HCT116 (cell line): ENCODE measurements around the gene SVEP1. TPM values are rescaled to one million over a fixed set of nuclear protein-coding genes. Genes with fewer than 3 reads are reported as not detected.

ENCODE experiments used
- ATAC-seq: fragments of 200-7000 bp; cut with Tn5 transposase; 2 replicates; pipeline ENCODE4 v1.9.1; 2020; ENCODE audit warnings: mild to moderate bottlenecking, moderate library complexity
- BruUV-seq: library from RNA; stranded (reverse); fragments of 400-500 nt; replicated peaks from 2 replicates; lab custom pipeline; 2021; lab: Mats Ljungman, UMichigan
- CTCF ChIA-PET: fragments of 300-600 bp; sonication (Branson Sonifier 250); formaldehyde crosslinking; loops from one replicate; lab custom pipeline; 2021; ENCODE audit warnings: antibody characterized with exemption; lab: Charles Lee
- POLR2A ChIA-PET: fragments of 300-600, 350-600 bp; sonication (Branson Sonifier 250); formaldehyde crosslinking; loops from one replicate; lab custom pipeline; 2021; ENCODE audit warnings: antibody characterized with exemption; lab: Charles Lee
- RAD21 ChIA-PET, 2 experiments: fragments of 300-600 bp; sonication (Branson Sonifier 250); formaldehyde crosslinking; loops; one replicate each; lab custom pipeline; 2023; ENCODE audit warnings: low total read pairs in 2 of 2; ENCODE audit not compliant: uncharacterized antibody in 2 of 2, unreplicated experiment in 2 of 2, low non-redundant PET in 1 of 2; lab: Charles Lee
- DNase-seq: peaks from one replicate; pipeline ENCODE4 v3.0.0-alpha.2; 2010; ENCODE audit warnings: low read depth, low spot score
- H2AFZ ChIP-seq: fragments of 200-600 bp; shearing (Covaris generic), sonication (generic); 2 replicates; pipeline ENCODE4 v1.6.1; 2017; ENCODE audit warnings: low read depth, mixed run types, mixed read lengths, antibody characterized with exemption, low read length; ENCODE audit not compliant: poor library complexity, severe bottlenecking
- H3K27ac ChIP-seq: 2 replicates; pipeline ENCODE4 v1.5.1; 2012; ENCODE audit warnings: low read depth, low read length
- H3K27me3 ChIP-seq: fragments of 200-600 bp; sonication (generic); 2 replicates; pipeline ENCODE4 v1.6.1; 2016; ENCODE audit warnings: mixed run types, low read length, mixed read lengths; ENCODE audit not compliant: insufficient read depth
- H3K36me3 ChIP-seq, 2 experiments: fragments of 200-500 bp in 1 of 2; fragments of 200-600 bp in 1 of 2; sonication (Bioruptor generic) in 1 of 2; sonication (generic) in 1 of 2; 2 replicates each; pipeline versions ENCODE4 v1.5.1 to v1.6.1; 2014 to 2016; ENCODE audit warnings: low read length in 2 of 2, inconsistent platforms in 1 of 2, mixed read lengths in 1 of 2, mixed run types in 1 of 2; ENCODE audit not compliant: insufficient read depth in 2 of 2, control insufficient read depth in 1 of 2
- H3K4me1 ChIP-seq, 2 experiments: fragments of 200-600 bp in 1 of 2; sonication (generic) in 1 of 2; 2 replicates each; pipeline versions ENCODE4 v1.5.1 to v1.6.1; 2012 to 2017; ENCODE audit warnings: low read length in 2 of 2, inconsistent platforms in 1 of 2, mild to moderate bottlenecking in 1 of 2, mixed read lengths in 1 of 2, mixed run types in 1 of 2, moderate library complexity in 1 of 2; ENCODE audit not compliant: insufficient read depth in 2 of 2, control insufficient read depth in 1 of 2
- H3K4me2 ChIP-seq: fragments of 200-600 bp; sonication (generic); 2 replicates; pipeline ENCODE4 v1.6.1; 2017; ENCODE audit warnings: mixed run types, low read length, mixed read lengths
- H3K4me3 ChIP-seq, 2 experiments: fragments of 200-600 bp in 1 of 2; sonication (generic) in 1 of 2; replicated peaks in 1 of 2; 2 replicates each; pipeline ENCODE4 v1.5.1; 2011 to 2016; ENCODE audit warnings: low read length in 2 of 2, control low read depth in 1 of 2, low read depth in 1 of 2, mild to moderate bottlenecking in 1 of 2, mixed read lengths in 1 of 2, mixed run types in 1 of 2
- H3K79me2 ChIP-seq: fragments of 200-600 bp; sonication (generic); 2 replicates; pipeline ENCODE4 v1.6.1; 2017; ENCODE audit warnings: mild to moderate bottlenecking, mixed run types, low read length, moderate library complexity, mixed read lengths; ENCODE audit not compliant: insufficient read depth
- H3K9ac ChIP-seq: fragments of 200-600 bp; sonication (generic); 2 replicates; pipeline ENCODE4 v1.6.1; 2016; ENCODE audit warnings: low read length, mixed read lengths
- H3K9me2 ChIP-seq: fragments of 200-600 bp; sonication (generic), shearing (Covaris generic); 2 replicates; pipeline ENCODE4 v1.6.1; 2017; ENCODE audit warnings: mixed run types, mild to moderate bottlenecking, moderate library complexity; ENCODE audit not compliant: insufficient read depth
- H3K9me3 ChIP-seq, 2 experiments: fragments of 200-500 bp in 1 of 2; fragments of 200-600 bp in 1 of 2; sonication (Bioruptor generic) in 1 of 2; sonication (generic) in 1 of 2; 2 replicates each; pipeline ENCODE4 v1.6.1; 2014 to 2017; ENCODE audit warnings: low read length in 2 of 2, mixed read lengths in 2 of 2, inconsistent platforms in 1 of 2, low read depth in 1 of 2, mild to moderate bottlenecking in 1 of 2, mixed run types in 1 of 2, moderate library complexity in 1 of 2; ENCODE audit not compliant: control insufficient read depth in 1 of 2, insufficient read depth in 1 of 2
- H4K20me1 ChIP-seq: fragments of 200-600 bp; sonication (generic), shearing (Covaris generic); 2 replicates; pipeline ENCODE4 v1.6.1; 2017; ENCODE audit warnings: mixed run types, mild to moderate bottlenecking, moderate library complexity; ENCODE audit not compliant: insufficient read depth
- ATF3 ChIP-seq: IDR thresholded peaks from 2 replicates; pipeline ENCODE4 v1.6.1; 2012
- CBX3 ChIP-seq: IDR thresholded peaks from 2 replicates; pipeline ENCODE4 v1.6.1; 2012; ENCODE audit warnings: low read depth
- CEBPB ChIP-seq: IDR thresholded peaks from 2 replicates; pipeline ENCODE4 v1.6.1; 2012; ENCODE audit warnings: low read depth
- CTCF ChIP-seq, 3 experiments: fragments of 200-600 bp in 1 of 3; sonication (generic) in 1 of 3; IDR thresholded peaks in 2 of 3; conservative IDR thresholded peaks in 1 of 3; 2 replicates each; pipeline ENCODE4 v1.5.1; 2012 to 2017; ENCODE audit warnings: low read depth in 2 of 3, low read length in 2 of 3, antibody characterized with exemption in 1 of 3, borderline replicate concordance in 1 of 3, control low read depth in 1 of 3, mild to moderate bottlenecking in 1 of 3, mixed read lengths in 1 of 3, mixed run types in 1 of 3, moderate library complexity in 1 of 3; ENCODE audit not compliant: insufficient read depth in 1 of 3
- REST ChIP-seq: IDR thresholded peaks from 2 replicates; pipeline ENCODE4 v1.6.1; 2012; ENCODE audit warnings: low read depth
- intact Hi-C: fragments of 100-400 bp; cut with micrococcal nuclease; formaldehyde crosslinking; loops from 2 replicates; pipeline ENCODE4 v1.10.0; 2022
- total RNA-seq: library from RNA; stranded (reverse); gene quantifications from one replicate; pipeline ENCODE4 v1.2.1, GENCODE V29; 2021; ENCODE audit not compliant: unreplicated experiment

Gene SVEP1
- total RNA-seq, 1 experiment from 2014 or later: 0.15 TPM

- no peaks in the 10 kb centered on the region for H3K9me3 ChIP-seq
- H3K36me3 ChIP-seq: no peaks in the 10 kb centered on the region
- intact Hi-C loops: no loop called here
- DNase-seq: no peak
- H3K4me1 ChIP-seq: peaks cover 4 to 6% of the 10 kb centered on the region in 2 experiments; a peak in 3 of 4 replicates
- ChIA-PET POLR2A (interaction anchor here (0.6 kb wide), 1 partner anchor 183 kb away, joined by 3 read pairs; no protein-coding TSS in a partner anchor), CTCF (no interaction called here), RAD21 (no interaction called here)
- no peak overlapping the region for H3K9ac ChIP-seq
- no TSS peak for BruUV-seq
- H3K27me3 ChIP-seq: no peaks in the 10 kb centered on the region
- peak overlapping the region; percentile 60 for H2AFZ ChIP-seq
- ATAC-seq: peak; percentile 57
- peak overlapping the region; percentile 17; the same call in 1 of the 2 replicates for H3K4me2 ChIP-seq
- no peaks in the 10 kb centered on the region for H3K9me2 ChIP-seq
- H3K27ac ChIP-seq: no peak overlapping the region
- H4K20me1 ChIP-seq: no peaks in the 10 kb centered on the region
- H3K79me2 ChIP-seq: no peaks in the 10 kb centered on the region
- no peak for TF ChIP-seq CEBPB
- TF ChIP-seq REST: no peak
- no peak for TF ChIP-seq ATF3
- TF ChIP-seq CTCF (IDR thresholded peaks at IDR 0.05 in 2 of 3, conservative IDR thresholded peaks at IDR 0.05 in 1 of 3; ENCODE audit: borderline replicate concordance in 1 of 3, insufficient read depth in 1 of 3, low read depth in 2 of 3, low read length in 2 of 3): no peak
- no peak for TF ChIP-seq CBX3
- TF ChIP-seq, all 23 proteins: peak for 0
- no peak overlapping the region for H3K4me3 ChIP-seq
These were observed 22.7 kb upstream of the SVEP1 start for GRCh38 chr9:110602281-110602680.
